Measurements from ENCODE around the gene DTX1. TPM values are rescaled to one million over a fixed set of nuclear protein-coding genes. Genes with fewer than 3 reads are reported as not detected.

Gene DTX1
- total and polyA plus RNA-seq, 2 of the 8 experiments (the other 6 are each of a cell fraction or from before 2014, with no cell fraction given): 4.7 to 6.9 TPM

- peaks cover 0 to 13% (median 6%) of the 10 kb centered on the region in 4 experiments; a peak in 5 of 7 replicates for H3K27me3 ChIP-seq (replicated peaks in 1 of 4; ENCODE audit: control insufficient read depth in 3 of 4, extremely low read depth in 1 of 4, insufficient read depth in 3 of 4, low read length in 3 of 4)
- no peak overlapping the region for H2BK20ac ChIP-seq (ENCODE audit: low read length)
- H3K79me2 ChIP-seq (ENCODE audit: control insufficient read depth in 1 of 2, insufficient read depth in 2 of 2, low read length in 2 of 2): no peaks in the 10 kb centered on the region
- no peak overlapping the region for H4K8ac ChIP-seq (ENCODE audit: extremely low read depth, insufficient read depth, low read length)
- ChIA-PET POLR2A (ENCODE audit: partially characterized antibody) (interaction anchor here (1.2 to 5.9 kb wide), 7 partner anchors 11 to 87 kb away, joined by 3 to 35 read pairs (median 4); no protein-coding TSS in a partner anchor), CTCF (ENCODE audit: partially characterized antibody) (interaction anchor here (0.7 to 7.8 kb wide), 23 partner anchors 8 to 142 kb away, joined by 3 to 67 read pairs (median 7); partner anchors contain the start of gene CFAP73)
- H2AFZ ChIP-seq (ENCODE audit: low read length): no peak overlapping the region
- H4K5ac ChIP-seq (ENCODE audit: insufficient read length, low read depth, low read length): no peak overlapping the region
- WGBS, 2 experiments (ENCODE audit: extremely low coverage in 1 of 2, insufficient coverage in 1 of 2, insufficient read length in 1 of 2, insufficient replicate concordance in 2 of 2, low coverage in 1 of 2, low lambda C conversion rate in 2 of 2, missing lambda C conversion rate in 1 of 2): 73% methylated on average over 5 of the region's 6 CpGs; no CpG with 5 or more reads in 1 of the 2 experiments
- no peak overlapping the region for H2AK5ac ChIP-seq (ENCODE audit: low read depth, low read length)
- peaks cover 0 to 13% (median 10%) of the 10 kb centered on the region in 4 experiments; a peak in 6 of 7 replicates for H3K4me1 ChIP-seq (replicated peaks in 1 of 4; ENCODE audit: control insufficient read depth in 3 of 4, insufficient read depth in 4 of 4, low read length in 3 of 4)
- H2BK15ac ChIP-seq (ENCODE audit: low read length): no peak overlapping the region
- peaks cover 0 to 4% of the 10 kb centered on the region in 2 experiments for H4K20me1 ChIP-seq (replicated peaks in 1 of 2; ENCODE audit: control insufficient read depth in 1 of 2, insufficient read depth in 2 of 2, low read length in 2 of 2)
- no peak overlapping the region for H2BK12ac ChIP-seq (ENCODE audit: low read depth, low read length)
- DNase-seq (ENCODE audit: low read depth in 1 of 2, low spot score in 2 of 2): no peak
- H3K4me2 ChIP-seq (ENCODE audit: insufficient read depth in 1 of 2, low read depth in 2 of 2, low read length in 2 of 2): peak overlapping the region; percentile 75 to 84
- no peak overlapping the region for H4K91ac ChIP-seq (replicated peaks; ENCODE audit: insufficient read length, low read length)
- H2BK5ac ChIP-seq (ENCODE audit: low read depth, low read length): no peak overlapping the region
- H3K9me3 ChIP-seq (ENCODE audit: insufficient read depth in 2 of 2, low read depth in 1 of 2, low read length in 1 of 2): no peaks in the 10 kb centered on the region
- no peak overlapping the region for H3K27ac ChIP-seq (ENCODE audit: low read depth, low read length)
- H3K56ac ChIP-seq (replicated peaks; ENCODE audit: insufficient read length, low read depth, low read length): no peak overlapping the region
- H3K4ac ChIP-seq (replicated peaks; ENCODE audit: insufficient read length, low read depth, low read length): no peak overlapping the region
- no peaks in the 10 kb centered on the region for H3K36me3 ChIP-seq (ENCODE audit: control insufficient read depth in 2 of 4, insufficient read depth in 4 of 4, low read length in 3 of 4)
- H3K18ac ChIP-seq (ENCODE audit: extremely low read depth, low read length): no peak overlapping the region
- no peak overlapping the region for H3K14ac ChIP-seq (ENCODE audit: insufficient read length)
- no peak overlapping the region for H3K23ac ChIP-seq (ENCODE audit: insufficient read length)
- peaks cover 12% of the 10 kb centered on the region; the same call in 1 of the 2 replicates for H3K23me2 ChIP-seq (ENCODE audit: low read depth, low read length)
- TF ChIP-seq BACH1 (IDR thresholded peaks at IDR 0.05; ENCODE audit: low read length) (peak; percentile 80), MAFK (IDR thresholded peaks at IDR 0.05; ENCODE audit: low read depth, low read length) (peak; percentile 75; the same call in 1 of the 2 replicates), CREB1 (IDR thresholded peaks at IDR 0.05) (no peak)
- no peak overlapping the region for H3K9ac ChIP-seq (replicated peaks in 1 of 4; ENCODE audit: extremely low read depth in 1 of 4, low read depth in 3 of 4, low read length in 3 of 4)
- no peak for FAIRE-seq
- H2BK120ac ChIP-seq (replicated peaks; ENCODE audit: low read depth, low read length): no peak overlapping the region
- H3K79me1 ChIP-seq (ENCODE audit: low read depth, low read length): no peaks in the 10 kb centered on the region
- H3K4me3 ChIP-seq (ENCODE audit: extremely low read depth in 1 of 4, insufficient read depth in 2 of 4, low read depth in 3 of 4, low read length in 4 of 4): peak overlapping the region; percentile 39 to 62 (median 44); a peak in 5 of 8 replicates
Observed at GRCh38 chr12:113134521-113134951, 78.0 kb downstream of the DTX1 start.
